DOHH2 (cell line): ENCODE results near the gene GRM2.

Experiments used
- H3F3A ChIP-seq: fragments of 200-600 bp; sonication (generic), shearing (Covaris generic); 2 replicates; pipeline ENCODE4 v1.6.0; 2016; ENCODE audit warnings: antibody characterized with exemption, mild to moderate bottlenecking; ENCODE audit not compliant: control insufficient read depth, insufficient read depth
- H3K27ac ChIP-seq: fragments of 200-600 bp; sonication (generic); 2 replicates; pipeline ENCODE4 v1.5.1; 2014; ENCODE audit warnings: low read depth, mild to moderate bottlenecking, low read length, moderate library complexity
- H3K27me3 ChIP-seq: fragments of 200-600 bp; sonication (generic); 2 replicates; pipeline ENCODE4 v1.6.1; 2014; ENCODE audit warnings: mild to moderate bottlenecking, low read length, mixed read lengths; ENCODE audit not compliant: control insufficient read depth
- H3K36me3 ChIP-seq: fragments of 200-600 bp; sonication (generic); 2 replicates; pipeline ENCODE4 v1.6.1; 2014; ENCODE audit warnings: mild to moderate bottlenecking, low read length, moderate library complexity, mixed read lengths; ENCODE audit not compliant: control insufficient read depth
- H3K4me1 ChIP-seq: fragments of 200-600 bp; sonication (generic); 2 replicates; pipeline ENCODE4 v1.6.1; 2014; ENCODE audit warnings: mild to moderate bottlenecking, low read length, mixed read lengths; ENCODE audit not compliant: control insufficient read depth
- H3K4me2 ChIP-seq: fragments of 200-600 bp; sonication (generic); 2 replicates; pipeline ENCODE4 v1.6.0; 2014; ENCODE audit warnings: mild to moderate bottlenecking, low read length, moderate library complexity
- H3K4me3 ChIP-seq: fragments of 200-600 bp; sonication (generic); 2 replicates; pipeline ENCODE4 v1.5.1; 2014; ENCODE audit warnings: mild to moderate bottlenecking, low read length, mixed read lengths
- H3K79me2 ChIP-seq: fragments of 200-600 bp; sonication (generic); 2 replicates; pipeline ENCODE4 v1.6.1; 2014; ENCODE audit warnings: mild to moderate bottlenecking, low read length, mixed read lengths; ENCODE audit not compliant: control insufficient read depth
- H3K9me2 ChIP-seq: fragments of 200-600 bp; sonication (generic); replicated peaks from 2 replicates; pipeline ENCODE4 v1.6.1; 2014; ENCODE audit warnings: mild to moderate bottlenecking, low read length, mixed read lengths; ENCODE audit not compliant: control insufficient read depth
- H3K9me3 ChIP-seq: fragments of 200-600 bp; sonication (generic); 2 replicates; pipeline ENCODE4 v1.6.1; 2014; ENCODE audit warnings: antibody characterized with exemption, low read length, mixed read lengths; ENCODE audit not compliant: control insufficient read depth, insufficient read depth
- H4K20me1 ChIP-seq: fragments of 200-600 bp; sonication (generic); 2 replicates; pipeline ENCODE4 v1.6.0; 2014; ENCODE audit warnings: low read depth, mild to moderate bottlenecking, antibody characterized with exemption, low read length, moderate library complexity; ENCODE audit not compliant: control insufficient read depth, insufficient read depth
- CTCF ChIP-seq: fragments of 200-600 bp; sonication (generic); IDR thresholded peaks from one replicate; pipeline ENCODE4 v1.5.1; 2014; ENCODE audit warnings: antibody characterized with exemption, mild to moderate bottlenecking, low read depth, low read length; ENCODE audit not compliant: poor library complexity, severe bottlenecking
- EZH2phosphoT487 ChIP-seq: fragments of 200-600 bp; sonication (generic); IDR thresholded peaks from 2 replicates; pipeline ENCODE4 v1.6.1; 2017; ENCODE audit warnings: borderline replicate concordance, mild to moderate bottlenecking, antibody characterized with exemption, low read length, moderate library complexity, mixed read lengths

The GRM2 gene

GRCh38 chr3:51709004-51709420 is 2.1 kb downstream of the GRM2 start:
- Histone ChIP-seq H3K9me2 (no peaks in the 10 kb centered on the region), H3K4me3 (no peak overlapping the region), H3K4me1 (no peaks in the 10 kb centered on the region), H3K4me2 (no peak overlapping the region), H3K79me2 (no peaks in the 10 kb centered on the region), H4K20me1 (no peaks in the 10 kb centered on the region), H3F3A (no peaks in the 10 kb centered on the region), H3K27me3 (no peaks in the 10 kb centered on the region), H3K36me3 (peaks cover 7% of the 10 kb centered on the region; the same call in 1 of the 2 replicates), H3K9me3 (no peaks in the 10 kb centered on the region), H3K27ac (no peak overlapping the region)
- TF ChIP-seq EZH2phosphoT487 (no peak), CTCF (no peak)

DNA sequence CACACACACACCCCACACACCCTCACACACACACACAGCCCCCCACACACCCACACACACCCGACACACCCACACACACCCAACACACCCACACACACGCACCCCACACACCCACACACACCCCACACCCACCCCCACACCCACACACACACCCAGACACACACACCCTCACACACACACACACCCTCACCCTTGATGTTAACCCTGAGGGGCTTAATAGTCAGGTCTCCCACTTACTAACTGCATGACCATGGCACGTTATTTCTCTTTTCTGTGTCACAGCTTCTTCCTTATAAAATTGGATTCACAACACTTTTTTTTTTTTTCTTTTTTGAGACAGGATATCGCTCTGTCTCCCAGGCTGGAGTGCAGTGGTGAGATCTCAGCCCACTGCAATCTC is 2.8 kb downstream of the GRM2 start:
- Histone ChIP-seq H3K79me2 (no peaks in the 10 kb centered on the region), H3K27ac (no peak overlapping the region), H3F3A (no peaks in the 10 kb centered on the region), H3K9me2 (no peaks in the 10 kb centered on the region), H3K4me3 (no peak overlapping the region), H4K20me1 (no peaks in the 10 kb centered on the region), H3K4me2 (no peak overlapping the region), H3K4me1 (no peaks in the 10 kb centered on the region), H3K27me3 (no peaks in the 10 kb centered on the region), H3K36me3 (peaks cover 3% of the 10 kb centered on the region; the same call in 1 of the 2 replicates), H3K9me3 (no peaks in the 10 kb centered on the region)
- no peak for TF ChIP-seq CTCF
- TF ChIP-seq EZH2phosphoT487, result no peak

DNA sequence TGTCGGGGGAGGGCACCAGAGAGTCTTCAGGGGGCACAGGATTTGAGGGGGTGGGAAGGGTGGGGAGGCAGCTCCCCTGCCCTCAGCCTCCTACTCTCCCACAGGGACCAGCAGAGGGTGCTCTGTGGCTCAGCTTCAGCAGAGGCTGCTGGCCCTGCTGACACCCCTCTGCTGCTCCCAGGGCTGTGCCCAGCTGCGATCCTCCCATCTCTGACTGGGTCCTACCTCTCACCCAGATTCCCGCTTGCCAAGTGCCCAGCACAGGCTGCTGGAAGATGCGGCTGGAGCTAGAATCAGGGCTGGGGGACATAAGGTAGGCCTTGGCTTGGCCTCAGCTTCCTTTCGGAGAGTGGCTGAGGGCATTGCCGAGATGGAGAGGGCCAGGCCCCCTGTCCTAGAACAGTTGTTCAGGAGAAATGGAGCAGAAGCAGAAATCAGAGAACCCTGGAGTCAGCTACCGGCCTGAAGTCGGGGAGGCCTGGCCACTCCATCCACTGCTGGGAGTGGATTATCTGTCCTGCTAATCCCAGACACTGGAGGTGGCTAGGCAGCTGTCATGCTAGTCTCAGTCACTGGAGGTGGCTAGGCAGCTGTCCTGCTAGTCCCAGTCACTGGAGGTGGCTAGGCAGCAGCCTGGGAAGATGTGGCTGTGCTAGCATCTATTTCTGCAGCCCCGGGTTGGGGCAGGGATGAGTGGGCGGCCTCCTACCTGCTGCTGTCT is 3.9 kb downstream of the GRM2 start:
- no peaks in the 10 kb centered on the region for H3K36me3 ChIP-seq
- no peak overlapping the region for H3K27ac ChIP-seq
- no peak overlapping the region for H3K4me3 ChIP-seq
- no peaks in the 10 kb centered on the region for H3F3A ChIP-seq
- TF ChIP-seq EZH2phosphoT487 (no peak), CTCF (no peak)
- H3K79me2 ChIP-seq, result no peaks in the 10 kb centered on the region
- no peaks in the 10 kb centered on the region for H4K20me1 ChIP-seq
- H3K4me2 ChIP-seq, result no peak overlapping the region
- no peaks in the 10 kb centered on the region for H3K27me3 ChIP-seq
- H3K9me3 ChIP-seq, result no peaks in the 10 kb centered on the region
- no peaks in the 10 kb centered on the region for H3K9me2 ChIP-seq
- H3K4me1 ChIP-seq, result no peaks in the 10 kb centered on the region
